NCI-H226 (cell line): ENCODE measurements around the gene KCTD21.

Experiments
- DNase-seq: peaks from one replicate; pipeline ENCODE4 v3.0.0-alpha.2; 2015

Gene KCTD21

DNA sequence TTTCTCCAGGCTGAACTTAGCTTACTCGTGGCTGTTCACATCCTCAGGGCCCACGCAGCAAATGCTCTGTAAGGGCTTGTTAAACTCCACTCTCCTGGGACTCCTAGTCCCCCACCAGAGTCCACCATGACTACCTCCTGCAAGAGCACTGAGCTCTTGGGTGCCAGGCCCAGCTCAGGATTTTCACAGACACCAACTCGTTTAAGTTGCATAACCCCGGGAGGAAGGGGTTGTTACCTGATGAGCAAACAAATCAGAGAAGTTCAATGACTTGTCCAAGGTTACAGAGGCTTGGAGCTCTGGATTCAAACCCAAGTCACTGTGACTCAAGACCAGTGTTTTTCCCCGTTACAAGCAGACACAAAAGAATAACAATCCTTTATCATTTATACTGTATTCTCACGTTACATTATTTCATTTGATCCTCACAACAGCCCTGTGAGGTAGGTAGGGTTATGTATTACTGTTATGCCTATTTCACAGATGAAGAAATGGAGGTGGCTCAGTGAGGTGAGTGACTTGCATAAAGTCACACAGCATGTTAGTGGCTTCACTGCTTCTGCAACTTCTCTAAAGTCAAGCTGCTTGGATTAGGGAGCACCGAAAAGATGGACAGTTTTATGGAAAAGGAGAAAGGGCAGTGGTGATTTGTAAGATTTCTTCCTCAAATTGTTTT is 17.4 kb downstream of the KCTD21 start:
- DNase-seq, result no peak

GRCh38 chr11:78170413-78170812 is 18.0 kb downstream of the KCTD21 start:
- no peak for DNase-seq

GRCh38 chr11:78168539-78169477 is 19.6 kb downstream of the KCTD21 start:
- DNase-seq, result no peak

GRCh38 chr11:78166855-78167469 is 21.5 kb downstream of the KCTD21 start:
- DNase-seq, result no peak

GRCh38 chr11:78164471-78164870 is 24.0 kb downstream of the KCTD21 start:
- no peak for DNase-seq

DNA sequence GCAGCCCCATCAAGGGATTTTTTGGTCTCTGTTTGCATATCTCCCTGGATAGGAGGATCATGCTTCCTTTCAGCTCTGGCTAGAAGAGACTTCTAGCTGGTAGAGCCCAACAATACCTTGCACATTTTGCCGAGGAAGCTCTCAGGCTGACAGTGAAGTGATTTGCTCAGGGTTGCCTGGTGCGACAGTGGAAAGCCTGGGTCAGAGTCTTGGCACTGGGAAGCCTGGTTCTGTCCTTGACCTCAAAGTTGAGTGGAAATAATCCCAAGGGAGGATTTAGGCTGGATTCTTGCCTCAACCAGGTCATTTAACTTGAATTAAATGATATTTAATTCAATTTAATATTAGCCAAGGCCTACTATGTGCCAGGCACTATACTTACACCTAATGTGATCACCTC is 24.6 kb downstream of the KCTD21 start:
- no peak for DNase-seq

GRCh38 chr11:78161962-78162371 is 26.5 kb downstream of the KCTD21 start:
- no peak for DNase-seq

DNA sequence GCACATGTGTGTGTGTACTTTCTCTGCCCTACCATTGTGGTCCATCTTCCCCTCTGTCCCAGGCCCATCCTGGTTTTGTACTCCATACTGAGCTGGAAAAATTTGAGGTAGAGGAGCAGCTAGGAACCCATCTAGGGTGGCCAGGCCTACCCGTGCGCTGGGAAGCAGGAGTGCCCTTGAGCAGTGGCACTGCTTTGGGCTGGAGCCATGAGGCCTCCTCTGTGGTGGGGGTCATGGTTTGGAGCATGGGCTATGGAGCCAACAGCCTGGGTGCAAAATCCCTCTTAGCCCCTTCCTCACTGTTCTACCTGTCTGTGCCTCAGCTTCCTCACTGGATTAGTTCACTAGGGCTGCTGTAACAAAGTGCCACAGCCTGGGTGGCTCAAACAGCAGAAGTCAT is 27.1 kb downstream of the KCTD21 start:
- DNase-seq, result no peak

GRCh38 chr11:78160557-78160956 is 27.9 kb downstream of the KCTD21 start:
- DNase-seq, result no peak

DNA sequence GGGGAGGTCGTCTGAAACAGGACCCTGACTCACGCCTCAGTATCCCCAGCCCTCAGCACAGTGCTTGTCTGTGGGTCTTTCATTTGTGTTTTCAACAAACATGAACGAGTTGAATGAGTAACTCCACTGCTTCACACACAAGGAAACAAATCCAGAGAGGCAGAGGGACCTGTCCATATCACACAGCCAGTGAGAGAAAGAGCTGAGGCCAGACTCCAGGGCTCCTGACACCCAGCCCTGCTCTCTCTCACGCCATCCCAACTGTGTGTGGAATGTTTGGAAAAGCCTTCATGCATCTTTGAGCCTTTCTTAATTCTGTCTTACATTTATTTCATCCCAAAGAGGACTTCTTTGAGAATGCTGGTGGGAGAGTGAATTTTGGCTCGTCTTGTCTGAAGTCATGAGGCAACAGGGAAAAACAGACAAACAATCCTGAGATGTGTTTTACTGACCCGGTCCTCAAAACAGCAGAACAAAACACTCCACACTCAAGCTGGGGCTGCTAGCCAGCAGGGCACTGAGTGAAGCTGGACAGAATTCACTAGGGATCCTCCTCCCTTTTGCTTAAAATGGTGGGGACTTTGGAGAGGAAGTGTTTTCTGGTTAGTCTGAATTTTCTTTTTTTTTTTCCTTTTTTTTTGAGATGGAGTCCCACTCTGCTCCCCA is 29.3 kb downstream of the KCTD21 start:
- no peak for DNase-seq

GRCh38 chr11:78156127-78156844 is 32.1 kb downstream of the KCTD21 start:
- no peak for DNase-seq

- no peak for DNase-seq
These were observed 36.6 kb downstream of the KCTD21 start for GRCh38 chr11:78151804-78152203.

GRCh38 chr11:78150754-78151153 is 37.7 kb downstream of the KCTD21 start:
- no peak for DNase-seq

DNA sequence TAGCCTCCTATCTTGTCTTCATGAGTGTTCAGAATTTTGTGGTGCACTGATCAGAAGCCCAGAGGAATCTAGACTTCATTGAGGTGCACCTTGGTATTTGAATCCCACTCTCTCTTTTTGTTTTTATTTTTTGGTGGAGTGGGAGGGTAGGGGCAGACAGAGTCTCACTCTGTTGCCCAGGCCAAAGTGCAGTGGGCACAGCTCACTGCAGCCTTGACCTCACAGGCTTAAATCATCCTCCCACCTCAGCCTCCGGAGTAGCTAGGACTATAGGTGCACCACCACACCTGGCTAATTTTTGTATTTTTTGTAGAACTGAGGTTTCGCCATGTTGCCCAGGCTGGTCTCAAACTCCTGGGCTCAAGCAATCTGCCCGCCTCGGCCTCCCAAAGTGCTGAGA is 38.1 kb downstream of the KCTD21 start:
- no peak for DNase-seq

- DNase-seq, result peak; percentile 26
These were observed 38.8 kb downstream of the KCTD21 start for GRCh38 chr11:78149646-78150045.

- DNase-seq, result no peak
These were observed 40.6 kb downstream of the KCTD21 start for GRCh38 chr11:78147807-78148206.

GRCh38 chr11:78145511-78146025 is 42.9 kb downstream of the KCTD21 start:
- DNase-seq, result no peak

DNA sequence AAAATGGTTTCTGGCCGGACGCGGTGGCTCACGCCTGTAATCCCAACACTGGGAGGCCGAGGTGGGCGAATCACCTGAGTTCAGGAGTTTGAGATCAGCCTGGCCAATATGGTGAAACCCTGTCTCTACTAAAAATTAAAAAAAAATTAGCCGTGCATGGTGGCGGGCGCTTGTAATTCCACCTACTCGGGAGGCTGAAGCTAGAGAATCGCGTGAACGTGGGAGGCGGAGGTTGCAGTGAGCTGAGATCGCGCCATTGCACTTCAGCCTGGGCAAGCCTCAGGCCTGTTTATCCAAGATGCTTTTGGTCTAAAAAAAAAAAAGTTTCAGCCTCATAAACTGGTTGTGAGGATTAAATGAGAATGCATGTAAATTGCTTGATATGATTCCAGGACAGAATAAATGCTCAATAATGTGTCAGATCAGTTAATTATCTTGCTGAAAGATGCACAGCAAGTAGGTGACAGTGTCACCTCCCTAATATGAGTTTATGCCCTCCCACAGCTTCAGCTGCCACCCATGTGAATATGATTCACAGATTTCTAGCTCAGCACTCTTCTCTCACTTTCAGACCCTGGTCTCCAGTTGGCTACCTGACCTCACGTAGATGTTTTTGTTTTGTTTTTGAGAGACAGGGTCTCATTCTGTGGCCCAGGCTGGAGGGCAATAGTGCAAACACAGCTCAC is 47.9 kb downstream of the KCTD21 start:
- DNase-seq, result no peak

GRCh38 chr11:78139422-78140391 is 48.7 kb downstream of the KCTD21 start, which contains the start of gene ALG8:
TSS of gene ALG8 (minus strand) at chr11:78139626. CDS start at chr11:78139588, 38 bp downstream.
- DNase-seq, result peak; percentile 93
